Duodenal mucosa (tissue), 2 donors: ENCODE measurements around the gene POLN.

Source experiments
- H3K27ac ChIP-seq: one replicate; pipeline ENCODE4 v1.7.0; 2013; ENCODE audit warnings: low read depth, low read length
- H3K27me3 ChIP-seq, 2 donors: one replicate each; pipeline ENCODE4 v1.7.0; 2013; ENCODE audit warnings: low read length in 2 of 2, control low read depth in 1 of 2; ENCODE audit not compliant: insufficient read depth in 2 of 2, control insufficient read depth in 1 of 2
- H3K36me3 ChIP-seq, 2 donors: one replicate each; pipeline ENCODE4 v1.7.0; 2013; ENCODE audit warnings: low read length in 2 of 2, control low read depth in 1 of 2; ENCODE audit not compliant: insufficient read depth in 2 of 2, control insufficient read depth in 1 of 2
- H3K4me1 ChIP-seq, 2 donors: one replicate each; pipeline ENCODE4 v1.7.0; 2013; ENCODE audit warnings: low read length in 2 of 2, control low read depth in 1 of 2; ENCODE audit not compliant: insufficient read depth in 2 of 2, control insufficient read depth in 1 of 2
- H3K4me3 ChIP-seq, 2 donors: one replicate each; pipeline ENCODE4 v1.7.0; 2013; ENCODE audit warnings: low read length in 2 of 2, low read depth in 1 of 2
- H3K9ac ChIP-seq, 2 donors: one replicate each; pipeline ENCODE4 v1.7.0; 2013; ENCODE audit warnings: low read length in 2 of 2, low read depth in 1 of 2
- H3K9me3 ChIP-seq, 2 donors: one replicate each; pipeline ENCODE4 v1.7.0; 2013; ENCODE audit warnings: low read length in 2 of 2, control low read depth in 1 of 2; ENCODE audit not compliant: control insufficient read depth in 1 of 2

The POLN gene

GRCh38 chr4:2075987-2076907 lies 165.7 kb downstream of the POLN start:
- no peaks in the 10 kb centered on the region for H3K4me1 ChIP-seq
- H3K9me3 ChIP-seq: no peaks in the 10 kb centered on the region
- H3K4me3 ChIP-seq: no peak overlapping the region
- no peak overlapping the region for H3K9ac ChIP-seq
- no peaks in the 10 kb centered on the region for H3K36me3 ChIP-seq
- H3K27me3 ChIP-seq: no peaks in the 10 kb centered on the region
- no peak overlapping the region for H3K27ac ChIP-seq

- Histone ChIP-seq H3K9me3 (no peaks in the 10 kb centered on the region), H3K27ac (no peak overlapping the region), H3K9ac (no peak overlapping the region)
Measured at GRCh38 chr4:2075171-2075986, 166.5 kb downstream of the POLN start.

GRCh38 chr4:2074588-2074987 lies 167.3 kb downstream of the POLN start:
- H3K4me1 ChIP-seq: no peaks in the 10 kb centered on the region

More at GRCh38 chr4:2075171-2075986, 166.5 kb downstream of the POLN start:
- H3K27me3 ChIP-seq: no peaks in the 10 kb centered on the region
- H3K4me3 ChIP-seq: no peak overlapping the region
- no peaks in the 10 kb centered on the region for H3K36me3 ChIP-seq
- H3K4me1 ChIP-seq: no peaks in the 10 kb centered on the region

GRCh38 chr4:2073808-2074481 lies 168.0 kb downstream of the POLN start:
- Histone ChIP-seq H3K4me3 (no peak overlapping the region), H3K9me3 (no peaks in the 10 kb centered on the region), H3K27me3 (no peaks in the 10 kb centered on the region), H3K9ac (no peak overlapping the region), H3K4me1 (no peaks in the 10 kb centered on the region), H3K36me3 (no peaks in the 10 kb centered on the region), H3K27ac (no peak overlapping the region)

More at GRCh38 chr4:2074588-2074987, 167.3 kb downstream of the POLN start:
- Histone ChIP-seq H3K36me3 (no peaks in the 10 kb centered on the region), H3K9me3 (no peaks in the 10 kb centered on the region), H3K9ac (no peak overlapping the region), H3K4me3 (no peak overlapping the region), H3K27ac (no peak overlapping the region), H3K27me3 (no peaks in the 10 kb centered on the region)

GRCh38 chr4:2072971-2073807 lies 168.7 kb downstream of the POLN start:
- Histone ChIP-seq H3K27me3 (no peaks in the 10 kb centered on the region), H3K9me3 (no peaks in the 10 kb centered on the region), H3K27ac (no peak overlapping the region), H3K36me3 (no peaks in the 10 kb centered on the region), H3K4me1 (no peaks in the 10 kb centered on the region), H3K9ac (no peak overlapping the region), H3K4me3 (no peak overlapping the region)

- Histone ChIP-seq H3K9me3 (no peaks in the 10 kb centered on the region), H3K36me3 (no peaks in the 10 kb centered on the region), H3K4me1 (no peaks in the 10 kb centered on the region), H3K27ac (no peak overlapping the region), H3K4me3 (no peak overlapping the region), H3K9ac (no peak overlapping the region), H3K27me3 (no peaks in the 10 kb centered on the region)
Measured at GRCh38 chr4:2071912-2072867, 169.7 kb downstream of the POLN start.

- Histone ChIP-seq H3K4me1 (no peaks in the 10 kb centered on the region), H3K36me3 (no peaks in the 10 kb centered on the region), H3K9ac (no peak overlapping the region), H3K27ac (no peak overlapping the region), H3K4me3 (no peak overlapping the region), H3K27me3 (no peaks in the 10 kb centered on the region), H3K9me3 (no peaks in the 10 kb centered on the region)
Measured at GRCh38 chr4:2071252-2071911, 170.5 kb downstream of the POLN start.

- no peak overlapping the region for H3K9ac ChIP-seq
- no peak overlapping the region for H3K27ac ChIP-seq
Measured at GRCh38 chr4:2070421-2071251, 171.3 kb downstream of the POLN start.

More at GRCh38 chr4:2070421-2071251, 171.3 kb downstream of the POLN start:
- no peaks in the 10 kb centered on the region for H3K4me1 ChIP-seq
- no peaks in the 10 kb centered on the region for H3K27me3 ChIP-seq
- no peaks in the 10 kb centered on the region for H3K9me3 ChIP-seq
- H3K36me3 ChIP-seq: no peaks in the 10 kb centered on the region
- no peak overlapping the region for H3K4me3 ChIP-seq
